DND-41 (cell line): ENCODE results near the gene CNOT1.

Experiments
- CTCF ChIP-seq: IDR thresholded peaks from 2 replicates; pipeline ENCODE4 v1.5.1; 2012; ENCODE audit warnings: borderline replicate concordance, low read length, moderate library complexity, mild to moderate bottlenecking; ENCODE audit not compliant: poor library complexity, severe bottlenecking; ENCODE audit errors: extremely low read depth
- EZH2 ChIP-seq: IDR thresholded peaks from 3 replicates; pipeline ENCODE4 v1.6.1; 2012; ENCODE audit warnings: borderline replicate concordance, low read depth, mild to moderate bottlenecking, moderate library complexity, low read length, inconsistent platforms; ENCODE audit not compliant: severe bottlenecking

GRCh38 chr16:58639836-58640235, 10.2 kb upstream of the CNOT1 start:
- TF ChIP-seq CTCF (no peak), EZH2 (no peak)
